ENCODE results near the gene FER. TPM values are rescaled to one million over a fixed set of nuclear protein-coding genes. Genes with fewer than 3 reads are reported as not detected.

Gene FER
- total and polyA plus RNA-seq, 10 of the 15 experiments (the other 5 are each of a cell fraction or from before 2014, with no cell fraction given), result 4.4 to 19.1 (median 9.6) TPM

GRCh38 chr5:108898257-108898656, 150.6 kb downstream of the FER start:
- ChIA-PET CTCF (interaction anchor here (1.5 to 1.6 kb wide), 3 partner anchors 9 to 257 kb away, joined by 3 to 4 read pairs (median 4); no protein-coding TSS in a partner anchor), POLR2A (interaction anchor here (0.6 kb wide), 1 partner anchor 15 kb away, joined by 4 read pairs; no protein-coding TSS in a partner anchor), SMC1A (ENCODE audit: uncharacterized antibody, unreplicated experiment) (interaction anchor here (0.9 kb wide), 1 partner anchor 15 kb away, joined by 4 read pairs; no protein-coding TSS in a partner anchor), RAD21 (ENCODE audit: unreplicated experiment) (no interaction called here)
- no peak for TF ChIP-seq SKIL (IDR thresholded peaks at IDR 0.05; ENCODE audit: low read depth, poor library complexity, severe bottlenecking)
- no peak for TF ChIP-seq WRNIP1 (IDR thresholded peaks at IDR 0.05; ENCODE audit: borderline replicate concordance, low read depth, low read length)
- TF ChIP-seq SUZ12 (IDR thresholded peaks at IDR 0.05; ENCODE audit: unreplicated experiment), result no peak
- TF ChIP-seq KDM1A (IDR thresholded peaks at IDR 0.05; ENCODE audit: borderline replicate concordance), result no peak
- TF ChIP-seq IKZF1 (conservative IDR thresholded peaks at IDR 0.05), result no peak
- TF ChIP-seq GATAD2B (conservative IDR thresholded peaks at IDR 0.05; ENCODE audit: low read depth), result no peak
- Histone ChIP-seq H3K4me1 (ENCODE audit: control insufficient read depth, insufficient read depth, low read length) (no peaks in the 10 kb centered on the region), H2AFZ (ENCODE audit: control insufficient read depth, low read depth, low read length) (no peak overlapping the region), H3K9ac (ENCODE audit: control insufficient read depth, insufficient read depth, low read length) (no peak overlapping the region), H3K4me3 (no peak overlapping the region), H3K27ac (ENCODE audit: control insufficient read depth, insufficient read depth) (no peak overlapping the region), H3K4me2 (ENCODE audit: control insufficient read depth, insufficient read depth) (no peak overlapping the region), H3K79me2 (ENCODE audit: control insufficient read depth, insufficient read depth, low read length) (no peaks in the 10 kb centered on the region), H3K36me3 (ENCODE audit: control insufficient read depth in 2 of 2, insufficient read depth in 2 of 2, low read length in 1 of 2) (no peaks in the 10 kb centered on the region), H4K20me1 (ENCODE audit: control insufficient read depth, insufficient read depth) (no peaks in the 10 kb centered on the region), H3K27me3 (replicated peaks in 1 of 2; ENCODE audit: control insufficient read depth in 2 of 2, insufficient read depth in 2 of 2, low read length in 1 of 2) (no peaks in the 10 kb centered on the region), H3K9me3 (replicated peaks; ENCODE audit: control insufficient read depth, insufficient read depth, low read length) (peaks cover 7% of the 10 kb centered on the region; the same call in 2 of the 3 replicates)
- no TSS peak for BruUV-seq (replicated peaks)
- no peak for ATAC-seq
- no peak for DNase-seq (ENCODE audit: low read depth, low spot score)
- FAIRE-seq, result no peak
- intact Hi-C loops (cut with micrococcal nuclease; ENCODE audit: unreplicated experiment), result no loop called here
- in situ Hi-C loops (cut with MboI), result no loop called here
